HepG2 (cell line): ENCODE data around the gene CRYBA2. TPM values are rescaled to one million over a fixed set of nuclear protein-coding genes. Genes with fewer than 3 reads are reported as not detected.

Experiments used
- CSRNP2 ChIP-seq: sonication (generic); formaldehyde crosslinking; conservative IDR thresholded peaks from 2 replicates; pipeline ENCODE4 v1.8.0; 2022; ENCODE audit warnings: low read depth, missing genetic modification reagents
- HIC2 ChIP-seq: sonication (generic); formaldehyde crosslinking; IDR thresholded peaks from 2 replicates; pipeline ENCODE4 v1.9.0; 2022; ENCODE audit warnings: low read depth, missing genetic modification reagents
- KLF12 ChIP-seq: sonication (generic); formaldehyde crosslinking; IDR thresholded peaks from 2 replicates; pipeline ENCODE4 v1.4.0; 2020; ENCODE audit warnings: missing genetic modification reagents, borderline replicate concordance
- PHF5A ChIP-seq: IDR thresholded peaks from one replicate; pipeline ENCODE4 v1.6.1; 2018; ENCODE audit warnings: low read depth, missing genetic modification reagents; ENCODE audit not compliant: unreplicated experiment
- SAP130 ChIP-seq: IDR thresholded peaks from 2 replicates; pipeline ENCODE4 v1.6.1; 2016; ENCODE audit warnings: low read depth
- THYN1 ChIP-seq: sonication (generic); formaldehyde crosslinking; IDR thresholded peaks from 2 replicates; pipeline ENCODE4 v1.8.1; 2023; ENCODE audit warnings: low read depth, mild to moderate bottlenecking, moderate library complexity, missing genetic modification reagents, borderline replicate concordance
- TP53 ChIP-seq: sonication (generic); formaldehyde crosslinking; conservative IDR thresholded peaks from 2 replicates; pipeline ENCODE4 v1.4.0; 2020; ENCODE audit warnings: missing genetic modification reagents
- ZNF143 ChIP-seq: sonication (generic); formaldehyde crosslinking; IDR thresholded peaks from 2 replicates; pipeline ENCODE4 v1.4.0; 2020; ENCODE audit warnings: missing genetic modification reagents
- ZNF354B ChIP-seq: sonication (generic); formaldehyde crosslinking; IDR thresholded peaks from 2 replicates; pipeline ENCODE4 v1.8.0; 2022; ENCODE audit warnings: mild to moderate bottlenecking, missing genetic modification reagents
- ZNF468 ChIP-seq: sonication (generic); formaldehyde crosslinking; IDR thresholded peaks from 2 replicates; pipeline ENCODE4 v1.8.0; 2022; ENCODE audit warnings: mild to moderate bottlenecking, moderate library complexity, missing genetic modification reagents
- ZNF749 ChIP-seq: sonication (generic); formaldehyde crosslinking; IDR thresholded peaks from 2 replicates; pipeline ENCODE4 v1.8.0; 2022; ENCODE audit warnings: mild to moderate bottlenecking, missing genetic modification reagents, moderate library complexity, borderline replicate concordance
- ZSCAN30 ChIP-seq: sonication (generic); formaldehyde crosslinking; IDR thresholded peaks from 2 replicates; pipeline ENCODE4 v1.5.0; 2020; ENCODE audit warnings: mild to moderate bottlenecking, missing genetic modification reagents
- polyA plus RNA-seq, 8 experiments: library from polyadenylated mRNA; depleted of rRNA in 3 of 8; stranded (reverse) in 7 of 8; unstranded in 1 of 8; fragments of >200 nt; fragmentation: Illumina TruSeq in 4 of 8; extraction: Trizol in 4 of 8; gene quantifications; 2 replicates each; pipeline versions ENCODE4 v1.2.1 to v1.2.3, GENCODE V29; 2011 to 2016; ENCODE audit warnings: low read depth in 4 of 8, missing spikeins in 1 of 8, mixed read lengths in 1 of 8; ENCODE audit not compliant: insufficient read depth in 1 of 8
- total RNA-seq, 5 experiments: library from RNA; depleted of rRNA; stranded (reverse); fragments of >200 nt; fragmentation: Illumina TruSeq; extraction: Trizol; gene quantifications; 2 replicates each; pipeline ENCODE4 v1.2.3, GENCODE V29; 2016; ENCODE audit warnings: low read depth in 1 of 5
- TF ChIP-seq, protein P1 (sequence below): conservative IDR thresholded peaks from 2 replicates; pipeline ENCODE4 v1.6.1; 2018; ENCODE audit warnings: missing genetic modification reagents
- TF ChIP-seq, protein P2 (sequence below): sonication (generic); formaldehyde crosslinking; IDR thresholded peaks from 2 replicates; pipeline ENCODE4 v1.4.0; 2020; ENCODE audit warnings: missing genetic modification reagents
- TF ChIP-seq, protein P3 (sequence below): sonication (generic); formaldehyde crosslinking; IDR thresholded peaks from 2 replicates; pipeline ENCODE4 v1.8.1; 2023; ENCODE audit warnings: mild to moderate bottlenecking, inconsistent platforms, moderate library complexity, missing genetic modification reagents, borderline replicate concordance
- TF ChIP-seq, protein P4 (sequence below): sonication (generic); formaldehyde crosslinking; IDR thresholded peaks from 2 replicates; pipeline ENCODE4 v1.5.1; 2020; ENCODE audit warnings: mild to moderate bottlenecking, missing genetic modification reagents, moderate library complexity

The CRYBA2 gene
- total and polyA plus RNA-seq, 2 of the 13 experiments (the other 11 are each of a cell fraction or from before 2014, with no cell fraction given), result not detected

- TF ChIP-seq ZNF468 (CRISPR knock-in tag), result no peak
- TF ChIP-seq HIC2 (CRISPR knock-in tag), result 0 out of 2 replicates have a peak, but pooled peaks have one; percentile 14
- no peak for TF ChIP-seq CSRNP2
- no peak for TF ChIP-seq ZNF143 (CRISPR knock-in tag)
- TF ChIP-seq, protein P1, sequence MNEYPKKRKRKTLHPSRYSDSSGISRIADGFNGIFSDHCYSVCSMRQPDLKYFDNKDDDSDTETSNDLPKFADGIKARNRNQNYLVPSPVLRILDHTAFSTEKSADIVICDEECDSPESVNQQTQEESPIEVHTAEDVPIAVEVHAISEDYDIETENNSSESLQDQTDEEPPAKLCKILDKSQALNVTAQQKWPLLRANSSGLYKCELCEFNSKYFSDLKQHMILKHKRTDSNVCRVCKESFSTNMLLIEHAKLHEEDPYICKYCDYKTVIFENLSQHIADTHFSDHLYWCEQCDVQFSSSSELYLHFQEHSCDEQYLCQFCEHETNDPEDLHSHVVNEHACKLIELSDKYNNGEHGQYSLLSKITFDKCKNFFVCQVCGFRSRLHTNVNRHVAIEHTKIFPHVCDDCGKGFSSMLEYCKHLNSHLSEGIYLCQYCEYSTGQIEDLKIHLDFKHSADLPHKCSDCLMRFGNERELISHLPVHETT (CRISPR knock-in tag), result 0 out of 2 replicates have a peak, but pooled peaks have one; percentile 54
- TF ChIP-seq, protein P2, sequence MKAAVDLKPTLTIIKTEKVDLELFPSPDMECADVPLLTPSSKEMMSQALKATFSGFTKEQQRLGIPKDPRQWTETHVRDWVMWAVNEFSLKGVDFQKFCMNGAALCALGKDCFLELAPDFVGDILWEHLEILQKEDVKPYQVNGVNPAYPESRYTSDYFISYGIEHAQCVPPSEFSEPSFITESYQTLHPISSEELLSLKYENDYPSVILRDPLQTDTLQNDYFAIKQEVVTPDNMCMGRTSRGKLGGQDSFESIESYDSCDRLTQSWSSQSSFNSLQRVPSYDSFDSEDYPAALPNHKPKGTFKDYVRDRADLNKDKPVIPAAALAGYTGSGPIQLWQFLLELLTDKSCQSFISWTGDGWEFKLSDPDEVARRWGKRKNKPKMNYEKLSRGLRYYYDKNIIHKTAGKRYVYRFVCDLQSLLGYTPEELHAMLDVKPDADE (CRISPR knock-in tag), result no peak
- no peak for TF ChIP-seq ZSCAN30
- TF ChIP-seq ZNF749 (CRISPR knock-in tag), result 0 out of 2 replicates have a peak, but pooled peaks have one; percentile 51
- TF ChIP-seq, protein P3, sequence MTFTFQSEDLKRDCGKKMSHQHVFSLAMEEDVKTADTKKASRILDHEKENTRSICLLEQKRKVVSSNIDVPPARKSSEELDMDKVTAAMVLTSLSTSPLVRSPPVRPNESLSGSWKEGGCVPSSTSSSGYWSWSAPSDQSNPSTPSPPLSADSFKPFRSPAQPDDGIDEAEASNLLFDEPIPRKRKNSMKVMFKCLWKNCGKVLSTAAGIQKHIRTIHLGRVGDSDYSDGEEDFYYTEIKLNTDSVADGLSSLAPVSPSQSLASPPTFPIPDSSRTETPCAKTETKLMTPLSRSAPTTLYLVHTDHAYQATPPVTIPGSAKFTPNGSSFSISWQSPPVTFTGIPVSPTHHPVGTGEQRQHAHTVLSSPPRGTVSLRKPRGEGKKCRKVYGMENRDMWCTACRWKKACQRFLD (CRISPR knock-in tag), result no peak; the same call in 1 of the 2 replicates
- TF ChIP-seq SAP130 (CRISPR knock-in tag), result peak; percentile 79
- TF ChIP-seq KLF12 (CRISPR knock-in tag), result 0 out of 2 replicates have a peak, but pooled peaks have one; percentile 45
- TF ChIP-seq TP53, result no peak
- TF ChIP-seq, protein P4, sequence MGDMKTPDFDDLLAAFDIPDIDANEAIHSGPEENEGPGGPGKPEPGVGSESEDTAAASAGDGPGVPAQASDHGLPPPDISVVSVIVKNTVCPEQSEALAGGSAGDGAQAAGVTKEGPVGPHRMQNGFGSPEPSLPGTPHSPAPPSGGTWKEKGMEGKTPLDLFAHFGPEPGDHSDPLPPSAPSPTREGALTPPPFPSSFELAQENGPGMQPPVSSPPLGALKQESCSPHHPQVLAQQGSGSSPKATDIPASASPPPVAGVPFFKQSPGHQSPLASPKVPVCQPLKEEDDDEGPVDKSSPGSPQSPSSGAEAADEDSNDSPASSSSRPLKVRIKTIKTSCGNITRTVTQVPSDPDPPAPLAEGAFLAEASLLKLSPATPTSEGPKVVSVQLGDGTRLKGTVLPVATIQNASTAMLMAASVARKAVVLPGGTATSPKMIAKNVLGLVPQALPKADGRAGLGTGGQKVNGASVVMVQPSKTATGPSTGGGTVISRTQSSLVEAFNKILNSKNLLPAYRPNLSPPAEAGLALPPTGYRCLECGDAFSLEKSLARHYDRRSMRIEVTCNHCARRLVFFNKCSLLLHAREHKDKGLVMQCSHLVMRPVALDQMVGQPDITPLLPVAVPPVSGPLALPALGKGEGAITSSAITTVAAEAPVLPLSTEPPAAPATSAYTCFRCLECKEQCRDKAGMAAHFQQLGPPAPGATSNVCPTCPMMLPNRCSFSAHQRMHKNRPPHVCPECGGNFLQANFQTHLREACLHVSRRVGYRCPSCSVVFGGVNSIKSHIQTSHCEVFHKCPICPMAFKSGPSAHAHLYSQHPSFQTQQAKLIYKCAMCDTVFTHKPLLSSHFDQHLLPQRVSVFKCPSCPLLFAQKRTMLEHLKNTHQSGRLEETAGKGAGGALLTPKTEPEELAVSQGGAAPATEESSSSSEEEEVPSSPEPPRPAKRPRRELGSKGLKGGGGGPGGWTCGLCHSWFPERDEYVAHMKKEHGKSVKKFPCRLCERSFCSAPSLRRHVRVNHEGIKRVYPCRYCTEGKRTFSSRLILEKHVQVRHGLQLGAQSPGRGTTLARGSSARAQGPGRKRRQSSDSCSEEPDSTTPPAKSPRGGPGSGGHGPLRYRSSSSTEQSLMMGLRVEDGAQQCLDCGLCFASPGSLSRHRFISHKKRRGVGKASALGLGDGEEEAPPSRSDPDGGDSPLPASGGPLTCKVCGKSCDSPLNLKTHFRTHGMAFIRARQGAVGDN (CRISPR knock-in tag), result peak; percentile 86
- no peak for TF ChIP-seq PHF5A (CRISPR knock-in tag)
- no peak for TF ChIP-seq THYN1 (CRISPR knock-in tag)
- TF ChIP-seq ZNF354B (CRISPR knock-in tag), result peak; percentile 38; the same call in 1 of the 2 replicates
These were observed 8.6 kb upstream of the CRYBA2 start (continued) for GRCh38 chr2:219001577-219002394.
